Measurements from ENCODE around the gene ANP32A.

- TF ChIP-seq CBFB (CRISPR knock-in tag; IDR thresholded peaks at IDR 0.05; ENCODE audit: low read depth) (no peak), STAT6 (CRISPR knock-in tag; conservative IDR thresholded peaks at IDR 0.05; ENCODE audit: low read depth) (no peak)
- TF ChIP-seq, protein P1, sequence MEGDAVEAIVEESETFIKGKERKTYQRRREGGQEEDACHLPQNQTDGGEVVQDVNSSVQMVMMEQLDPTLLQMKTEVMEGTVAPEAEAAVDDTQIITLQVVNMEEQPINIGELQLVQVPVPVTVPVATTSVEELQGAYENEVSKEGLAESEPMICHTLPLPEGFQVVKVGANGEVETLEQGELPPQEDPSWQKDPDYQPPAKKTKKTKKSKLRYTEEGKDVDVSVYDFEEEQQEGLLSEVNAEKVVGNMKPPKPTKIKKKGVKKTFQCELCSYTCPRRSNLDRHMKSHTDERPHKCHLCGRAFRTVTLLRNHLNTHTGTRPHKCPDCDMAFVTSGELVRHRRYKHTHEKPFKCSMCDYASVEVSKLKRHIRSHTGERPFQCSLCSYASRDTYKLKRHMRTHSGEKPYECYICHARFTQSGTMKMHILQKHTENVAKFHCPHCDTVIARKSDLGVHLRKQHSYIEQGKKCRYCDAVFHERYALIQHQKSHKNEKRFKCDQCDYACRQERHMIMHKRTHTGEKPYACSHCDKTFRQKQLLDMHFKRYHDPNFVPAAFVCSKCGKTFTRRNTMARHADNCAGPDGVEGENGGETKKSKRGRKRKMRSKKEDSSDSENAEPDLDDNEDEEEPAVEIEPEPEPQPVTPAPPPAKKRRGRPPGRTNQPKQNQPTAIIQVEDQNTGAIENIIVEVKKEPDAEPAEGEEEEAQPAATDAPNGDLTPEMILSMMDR (IDR thresholded peaks at IDR 0.05): no peak
Observed at GRCh38 chr15:68809517-68809916, 11.2 kb downstream of the ANP32A start.
